ENCODE results near the gene LRRC74A. TPM values are rescaled to one million over a fixed set of nuclear protein-coding genes. Genes with fewer than 3 reads are reported as not detected.

LRRC74A gene
- total and polyA plus RNA-seq, 2 experiments from 2014 or later, result not detected

GRCh38 chr14:76867516-76868453, 41.6 kb downstream of the LRRC74A start:
- Histone ChIP-seq H3K4me3 (no peak overlapping the region), H3K9me3 (ENCODE audit: low read depth) (no peaks in the 10 kb centered on the region), H3K4me1 (ENCODE audit: insufficient read depth) (no peaks in the 10 kb centered on the region), H3K27ac (no peak overlapping the region), H4K20me1 (ENCODE audit: insufficient read depth, poor library complexity, severe bottlenecking) (no peaks in the 10 kb centered on the region), H3K27me3 (no peaks in the 10 kb centered on the region), H3K79me2 (no peaks in the 10 kb centered on the region), H2AFZ (no peak overlapping the region), H3K36me3 (replicated peaks; ENCODE audit: insufficient read depth, low read depth) (no peaks in the 10 kb centered on the region), H3K4me2 (no peak overlapping the region), H3K9me2 (replicated peaks; ENCODE audit: insufficient read depth) (no peaks in the 10 kb centered on the region)
- DNase-seq (ENCODE audit: low spot score), result no peak
- 84% methylated on average over 25 of the region's 25 CpGs for WGBS (ENCODE audit: low lambda C conversion rate, missing lambda C conversion rate)
- TF ChIP-seq CTCF (IDR thresholded peaks at IDR 0.05; ENCODE audit: poor library complexity) (no peak), EZH2phosphoT487 (IDR thresholded peaks at IDR 0.05; ENCODE audit: low read depth, severe bottlenecking, unreplicated experiment) (no peak), EZH2 (IDR thresholded peaks at IDR 0.05; ENCODE audit: borderline replicate concordance) (no peak)

GRCh38 chr14:76868454-76869170, 42.4 kb downstream of the LRRC74A start:
- Histone ChIP-seq H3K36me3 (replicated peaks; ENCODE audit: insufficient read depth, low read depth) (no peaks in the 10 kb centered on the region), H3K79me2 (no peaks in the 10 kb centered on the region), H3K4me2 (no peak overlapping the region), H3K9me2 (replicated peaks; ENCODE audit: insufficient read depth) (no peaks in the 10 kb centered on the region), H4K20me1 (ENCODE audit: insufficient read depth, poor library complexity, severe bottlenecking) (no peaks in the 10 kb centered on the region), H3K27ac (no peak overlapping the region), H3K27me3 (no peaks in the 10 kb centered on the region), H3K4me1 (ENCODE audit: insufficient read depth) (no peaks in the 10 kb centered on the region), H3K9me3 (ENCODE audit: low read depth) (no peaks in the 10 kb centered on the region), H2AFZ (no peak overlapping the region), H3K4me3 (no peak overlapping the region)
- TF ChIP-seq CTCF (IDR thresholded peaks at IDR 0.05; ENCODE audit: poor library complexity), result no peak
- no peak for TF ChIP-seq EZH2phosphoT487 (IDR thresholded peaks at IDR 0.05; ENCODE audit: low read depth, severe bottlenecking, unreplicated experiment)
- no peak for TF ChIP-seq EZH2 (IDR thresholded peaks at IDR 0.05; ENCODE audit: borderline replicate concordance)
- no peak for DNase-seq (ENCODE audit: low spot score)
- 88% methylated on average over 29 of the region's 29 CpGs for WGBS (ENCODE audit: low lambda C conversion rate, missing lambda C conversion rate)

GRCh38 chr14:76870166-76870565, 44.0 kb downstream of the LRRC74A start:
- WGBS (ENCODE audit: low lambda C conversion rate, missing lambda C conversion rate), result 64% methylated on average over 7 of the region's 7 CpGs
- H3K4me1 ChIP-seq (ENCODE audit: insufficient read depth), result no peaks in the 10 kb centered on the region
- no peaks in the 10 kb centered on the region for H3K27me3 ChIP-seq
- H3K36me3 ChIP-seq (replicated peaks; ENCODE audit: insufficient read depth, low read depth), result no peaks in the 10 kb centered on the region
- no peak overlapping the region for H3K4me3 ChIP-seq
- no peak overlapping the region for H3K27ac ChIP-seq
- H3K9me2 ChIP-seq (replicated peaks; ENCODE audit: insufficient read depth), result no peaks in the 10 kb centered on the region
- TF ChIP-seq CTCF (IDR thresholded peaks at IDR 0.05; ENCODE audit: poor library complexity) (no peak), EZH2phosphoT487 (IDR thresholded peaks at IDR 0.05; ENCODE audit: low read depth, severe bottlenecking, unreplicated experiment) (no peak), EZH2 (IDR thresholded peaks at IDR 0.05; ENCODE audit: borderline replicate concordance) (no peak)
- no peaks in the 10 kb centered on the region for H3K9me3 ChIP-seq (ENCODE audit: low read depth)
- no peak overlapping the region for H3K4me2 ChIP-seq
- no peak overlapping the region for H2AFZ ChIP-seq
- no peaks in the 10 kb centered on the region for H3K79me2 ChIP-seq
- DNase-seq (ENCODE audit: low spot score), result no peak
- H4K20me1 ChIP-seq (ENCODE audit: insufficient read depth, poor library complexity, severe bottlenecking), result no peaks in the 10 kb centered on the region
